Suprapubic skin (tissue), 4 donors: ENCODE data around the gene IRGQ. TPM values are rescaled to one million over a fixed set of nuclear protein-coding genes. Genes with fewer than 3 reads are reported as not detected.

ENCODE experiments used
- DNase-seq, 2 donors: peaks; one replicate each; pipeline ENCODE4 v3.0.0-alpha.2; 2019; ENCODE audit warnings: low spot score in 2 of 2
- H3K27ac ChIP-seq: fragments of 200-600 bp; sonication (generic); one replicate; pipeline ENCODE4 v1.5.1; 2019
- H3K27me3 ChIP-seq: fragments of 200-600 bp; sonication (generic); one replicate; pipeline ENCODE4 v1.5.1; 2019
- H3K36me3 ChIP-seq: fragments of 200-600 bp; sonication (generic); one replicate; pipeline ENCODE4 v1.5.1; 2019
- H3K4me1 ChIP-seq: fragments of 200-600 bp; sonication (generic); one replicate; pipeline ENCODE4 v1.5.1; 2019
- H3K4me3 ChIP-seq: fragments of 200-600 bp; sonication (generic); one replicate; pipeline ENCODE4 v1.5.1; 2019; ENCODE audit warnings: mild to moderate bottlenecking
- H3K9me3 ChIP-seq: fragments of 200-600 bp; sonication (generic); one replicate; pipeline ENCODE4 v1.5.1; 2019
- EP300 ChIP-seq: sonication (generic); formaldehyde crosslinking; IDR thresholded peaks from one replicate; pipeline ENCODE4 v1.6.1; 2017; ENCODE audit warnings: antibody characterized with exemption
- POLR2A ChIP-seq, 2 donors: fragments of 450-650 bp; IDR thresholded peaks; one replicate each; pipeline ENCODE4 v1.6.1; 2017; ENCODE audit warnings: antibody characterized with exemption in 2 of 2, mild to moderate bottlenecking in 2 of 2, moderate library complexity in 2 of 2
- POLR2AphosphoS5 ChIP-seq, 3 donors: sonication (generic); formaldehyde crosslinking; IDR thresholded peaks; one replicate each; pipeline ENCODE4 v1.6.1; 2017; ENCODE audit warnings: antibody characterized with exemption in 3 of 3
- WGBS: methylation state at CpG from one replicate; pipeline ENCODE4 v1.1.5; 2018; 5-methylcytosine and 5-hydroxymethylcytosine counted together
- total RNA-seq, 4 donors: library from RNA; depleted of rRNA; stranded (reverse); fragments of >200 nt; gene quantifications; one replicate each; pipeline ENCODE4 v1.1.0, GENCODE V29; 2016
- TF ChIP-seq, protein P1 (sequence below), 2 donors: fragments of 200-600 bp in 1 of 2; fragments of 450-650 bp in 1 of 2; sonication (generic) in 1 of 2; IDR thresholded peaks; one replicate each; pipeline ENCODE4 v1.5.1; 2016 to 2019; ENCODE audit warnings: antibody characterized with exemption in 2 of 2, mild to moderate bottlenecking in 1 of 2, moderate library complexity in 1 of 2

IRGQ gene
- total RNA-seq, 4 donors from 2014 or later: 17.2 to 24.7 (median 19.9) TPM

DNA sequence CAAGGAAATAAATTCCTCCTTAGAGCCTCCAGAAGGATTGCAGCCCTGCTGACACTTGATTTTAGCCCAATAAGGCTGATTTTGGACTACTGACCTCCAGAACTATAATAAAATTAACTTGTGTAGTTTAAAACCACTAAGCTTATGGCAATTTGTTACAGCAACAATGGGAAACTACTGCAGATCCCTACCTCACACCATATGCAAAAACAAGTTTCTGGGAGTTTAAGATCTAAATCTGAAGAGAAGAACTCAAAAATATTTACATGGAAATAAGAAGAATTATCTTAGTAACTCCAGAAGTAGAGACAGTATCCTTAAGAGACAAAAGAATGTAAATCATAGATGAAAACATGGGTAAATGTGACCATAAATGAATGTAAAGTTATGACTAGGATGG lies 57.0 kb downstream of the IRGQ start:
- Histone ChIP-seq H3K36me3 (peaks cover 67% of the 10 kb centered on the region), H3K27ac (no peak overlapping the region), H3K4me3 (no peak overlapping the region), H3K9me3 (no peaks in the 10 kb centered on the region), H3K27me3 (no peaks in the 10 kb centered on the region), H3K4me1 (peaks cover 15% of the 10 kb centered on the region)
- no peak for TF ChIP-seq EP300
- TF ChIP-seq, protein P1, sequence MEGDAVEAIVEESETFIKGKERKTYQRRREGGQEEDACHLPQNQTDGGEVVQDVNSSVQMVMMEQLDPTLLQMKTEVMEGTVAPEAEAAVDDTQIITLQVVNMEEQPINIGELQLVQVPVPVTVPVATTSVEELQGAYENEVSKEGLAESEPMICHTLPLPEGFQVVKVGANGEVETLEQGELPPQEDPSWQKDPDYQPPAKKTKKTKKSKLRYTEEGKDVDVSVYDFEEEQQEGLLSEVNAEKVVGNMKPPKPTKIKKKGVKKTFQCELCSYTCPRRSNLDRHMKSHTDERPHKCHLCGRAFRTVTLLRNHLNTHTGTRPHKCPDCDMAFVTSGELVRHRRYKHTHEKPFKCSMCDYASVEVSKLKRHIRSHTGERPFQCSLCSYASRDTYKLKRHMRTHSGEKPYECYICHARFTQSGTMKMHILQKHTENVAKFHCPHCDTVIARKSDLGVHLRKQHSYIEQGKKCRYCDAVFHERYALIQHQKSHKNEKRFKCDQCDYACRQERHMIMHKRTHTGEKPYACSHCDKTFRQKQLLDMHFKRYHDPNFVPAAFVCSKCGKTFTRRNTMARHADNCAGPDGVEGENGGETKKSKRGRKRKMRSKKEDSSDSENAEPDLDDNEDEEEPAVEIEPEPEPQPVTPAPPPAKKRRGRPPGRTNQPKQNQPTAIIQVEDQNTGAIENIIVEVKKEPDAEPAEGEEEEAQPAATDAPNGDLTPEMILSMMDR (IDR thresholded peaks at IDR 0.05): no peak
- no peak for TF ChIP-seq POLR2A (IDR thresholded peaks at IDR 0.05)
- no peak for TF ChIP-seq POLR2AphosphoS5 (IDR thresholded peaks at IDR 0.05)
- no peak for DNase-seq

DNA sequence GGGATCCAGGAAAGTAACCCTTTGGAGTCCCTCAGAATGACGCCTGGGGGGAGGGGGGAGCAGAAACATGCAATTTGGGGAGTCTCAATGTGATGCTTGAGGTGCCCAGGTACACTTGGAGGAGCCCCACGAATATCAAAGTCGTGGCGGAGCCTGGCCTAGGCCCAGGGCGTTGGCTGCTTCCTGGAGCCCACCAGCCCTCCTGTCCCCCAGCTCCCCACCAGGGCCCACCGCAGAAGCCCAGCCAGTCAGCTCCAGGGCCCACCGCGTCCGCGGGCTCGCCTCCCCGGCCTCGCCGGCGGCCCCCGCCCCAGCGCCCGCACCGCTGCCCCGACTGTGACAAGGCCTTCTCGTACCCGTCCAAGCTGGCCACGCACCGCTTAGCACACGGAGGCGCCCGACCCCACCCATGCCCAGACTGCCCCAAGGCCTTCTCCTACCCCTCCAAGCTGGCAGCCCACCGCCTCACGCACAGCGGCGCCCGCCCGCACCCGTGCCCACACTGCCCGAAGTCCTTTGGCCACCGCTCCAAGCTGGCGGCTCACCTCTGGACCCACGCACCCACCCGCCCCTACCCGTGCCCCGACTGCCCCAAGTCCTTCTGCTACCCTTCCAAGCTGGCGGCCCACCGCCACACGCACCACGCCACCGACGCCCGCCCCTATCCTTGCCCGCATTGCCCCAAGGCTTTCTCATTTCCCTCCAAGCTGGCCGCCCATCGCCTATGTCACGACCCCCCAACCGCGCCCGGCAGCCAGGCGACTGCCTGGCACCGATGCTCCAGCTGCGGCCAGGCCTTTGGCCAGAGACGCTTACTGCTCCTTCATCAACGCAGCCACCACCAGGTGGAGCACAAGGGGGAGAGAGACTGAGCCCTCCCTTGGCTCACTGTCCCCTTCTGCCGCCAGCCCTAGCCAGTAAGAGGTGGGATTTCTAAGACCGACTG lies 60.8 kb downstream of the IRGQ start:
- Histone ChIP-seq H3K36me3 (peaks cover 29% of the 10 kb centered on the region), H3K4me3 (no peak overlapping the region), H3K27me3 (no peaks in the 10 kb centered on the region), H3K27ac (peak overlapping the region; percentile 22), H3K9me3 (no peaks in the 10 kb centered on the region), H3K4me1 (peaks cover 33% of the 10 kb centered on the region)
- DNase-seq: peak in 1 of 2 donors; percentile 78
- no peak for TF ChIP-seq EP300
- TF ChIP-seq, protein P1 (IDR thresholded peaks at IDR 0.05): peak; percentile 8 to 44
- WGBS: 72% methylated on average over 60 of the region's 62 CpGs

Other genes with a start within 250 kb of the IRGQ start
- 1 to 10 TPM in 2 of 4 donors, under 1 TPM in 2; 0.31 to 2.6 (median 1.5) TPM for gene CD177, start 242.4 kb downstream of the IRGQ start, total RNA-seq
- not detected for gene TEX101, start 181.2 kb downstream of the IRGQ start, total RNA-seq
- gene LYPD3, start 130.5 kb downstream of the IRGQ start, total RNA-seq: 100 to 1,000 TPM; 185 to 612 (median 483) TPM
- 100 to 1,000 TPM in 1 of 4 donors, 10 to 100 TPM in 3; 63.2 to 110 (median 72.2) TPM for gene PHLDB3, start 91.4 kb downstream of the IRGQ start, total RNA-seq
- gene ETHE1, start 68.9 kb downstream of the IRGQ start, total RNA-seq: 10 to 100 TPM; 44.3 to 76.0 (median 57.8) TPM
- 1 to 10 TPM in 2 of 4 donors, under 1 TPM in 2; 0.52 to 2.4 (median 0.92) TPM for gene ZNF575, start 62.9 kb downstream of the IRGQ start, total RNA-seq
- 10 to 100 TPM; 18.3 to 35.4 (median 25.2) TPM for gene XRCC1, start 20.6 kb downstream of the IRGQ start, total RNA-seq
- gene PINLYP, start 20.3 kb downstream of the IRGQ start, total RNA-seq: 10 to 100 TPM in 3 of 4 donors, 1 to 10 TPM in 1; 4.7 to 22.1 (median 10.9) TPM
- 10 to 100 TPM in 3 of 4 donors, 1 to 10 TPM in 1; 9.2 to 20.8 (median 13.7) TPM for gene ZNF576, start 461 bp upstream of the IRGQ start, total RNA-seq
- 1 to 10 TPM in 1 of 4 donors, not detected in 3; 1.4 TPM for gene SRRM5, start 16.0 kb upstream of the IRGQ start, total RNA-seq
- 10 to 100 TPM; 10.6 to 19.3 (median 17.5) TPM for gene ZNF428, start 23.5 kb upstream of the IRGQ start, total RNA-seq
- gene CADM4, start 43.7 kb upstream of the IRGQ start, total RNA-seq: 10 to 100 TPM; 14.1 to 23.8 (median 15.7) TPM
- gene PLAUR, start 74.0 kb upstream of the IRGQ start, total RNA-seq: 10 to 100 TPM in 2 of 4 donors, 1 to 10 TPM in 2; 5.6 to 18.0 (median 10.9) TPM
- not detected for gene IRGC, start 119.9 kb upstream of the IRGQ start, total RNA-seq
- gene SMG9, start 158.8 kb upstream of the IRGQ start, total RNA-seq: 10 to 100 TPM; 21.5 to 44.4 (median 30.1) TPM
- gene KCNN4, start 184.8 kb upstream of the IRGQ start, total RNA-seq: 10 to 100 TPM; 26.4 to 77.9 (median 48.2) TPM
- 100 to 1,000 TPM in 1 of 4 donors, 10 to 100 TPM in 3; 48.5 to 114 (median 98.5) TPM for gene LYPD5, start 206.3 kb upstream of the IRGQ start, total RNA-seq
- 10 to 100 TPM in 2 of 4 donors, 1 to 10 TPM in 2; 4.7 to 26.4 (median 10.0) TPM for gene ZNF283, start 231.2 kb upstream of the IRGQ start, total RNA-seq